ENCODE data around the gene TDRD15.

DNA sequence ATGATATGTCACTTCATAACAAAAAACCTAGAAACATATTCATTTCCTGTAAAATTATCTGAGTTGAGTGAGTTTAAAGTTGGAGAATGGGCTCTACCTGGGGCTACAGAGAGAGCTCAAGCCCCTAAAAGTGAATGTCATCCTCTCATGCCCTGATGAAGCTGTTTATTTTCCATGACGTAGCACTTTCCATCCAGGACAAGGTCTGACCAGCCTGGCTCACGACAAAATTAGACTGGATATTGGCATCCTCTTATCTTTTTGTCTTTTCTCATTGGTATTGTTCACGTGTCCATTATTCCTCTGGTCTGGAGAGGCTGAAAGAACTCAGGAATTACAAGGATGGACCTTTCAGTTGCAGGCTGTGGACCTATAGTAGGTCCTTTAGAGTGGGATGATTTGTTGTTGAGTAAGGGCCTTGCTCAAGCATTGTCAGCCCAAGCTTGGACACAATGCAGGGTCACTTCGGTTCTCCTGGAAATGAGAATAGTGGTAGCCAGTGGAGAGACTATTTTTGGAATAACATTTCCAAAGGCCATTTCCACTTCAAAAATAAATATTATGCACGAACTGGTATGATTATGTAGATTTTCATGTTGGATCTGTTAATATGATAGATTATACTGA is 24.4 kb upstream of the TDRD15 start:
- TF ChIP-seq, protein P1, sequence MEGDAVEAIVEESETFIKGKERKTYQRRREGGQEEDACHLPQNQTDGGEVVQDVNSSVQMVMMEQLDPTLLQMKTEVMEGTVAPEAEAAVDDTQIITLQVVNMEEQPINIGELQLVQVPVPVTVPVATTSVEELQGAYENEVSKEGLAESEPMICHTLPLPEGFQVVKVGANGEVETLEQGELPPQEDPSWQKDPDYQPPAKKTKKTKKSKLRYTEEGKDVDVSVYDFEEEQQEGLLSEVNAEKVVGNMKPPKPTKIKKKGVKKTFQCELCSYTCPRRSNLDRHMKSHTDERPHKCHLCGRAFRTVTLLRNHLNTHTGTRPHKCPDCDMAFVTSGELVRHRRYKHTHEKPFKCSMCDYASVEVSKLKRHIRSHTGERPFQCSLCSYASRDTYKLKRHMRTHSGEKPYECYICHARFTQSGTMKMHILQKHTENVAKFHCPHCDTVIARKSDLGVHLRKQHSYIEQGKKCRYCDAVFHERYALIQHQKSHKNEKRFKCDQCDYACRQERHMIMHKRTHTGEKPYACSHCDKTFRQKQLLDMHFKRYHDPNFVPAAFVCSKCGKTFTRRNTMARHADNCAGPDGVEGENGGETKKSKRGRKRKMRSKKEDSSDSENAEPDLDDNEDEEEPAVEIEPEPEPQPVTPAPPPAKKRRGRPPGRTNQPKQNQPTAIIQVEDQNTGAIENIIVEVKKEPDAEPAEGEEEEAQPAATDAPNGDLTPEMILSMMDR (IDR thresholded peaks at IDR 0.05): no peak
- TF ChIP-seq POLR2A (IDR thresholded peaks at IDR 0.05): no peak

Measured in testis (tissue), 2 donors.